GM12878 (cell line): ENCODE data around the gene SSBP4.

Source experiments
- CHD4 ChIP-seq: fragments of 200-600 bp; sonication (generic); IDR thresholded peaks from 2 replicates; pipeline ENCODE4 v1.6.1; 2016; ENCODE audit warnings: mild to moderate bottlenecking
- FOXM1 ChIP-seq: IDR thresholded peaks from 2 replicates; pipeline ENCODE4 v1.6.1; 2012; ENCODE audit warnings: low read depth, mild to moderate bottlenecking, inconsistent platforms, low read length, moderate library complexity
- HDAC2 ChIP-seq: fragments of 200-600 bp; sonication (generic); IDR thresholded peaks from 2 replicates; pipeline ENCODE4 v1.6.1; 2017
- JUNB ChIP-seq: IDR thresholded peaks from 2 replicates; pipeline ENCODE4 v1.6.1; 2016; ENCODE audit warnings: antibody characterized with exemption, mild to moderate bottlenecking
- POLR2A ChIP-seq: IDR thresholded peaks from 2 replicates; pipeline ENCODE4 v1.6.1; 2011; ENCODE audit warnings: low read depth, mild to moderate bottlenecking, low read length
- RAD21 ChIP-seq: IDR thresholded peaks from 2 replicates; pipeline ENCODE4 v1.6.1; 2011; ENCODE audit warnings: mild to moderate bottlenecking, low read depth, low read length, moderate library complexity; ENCODE audit not compliant: insufficient read depth
- SMAD1 ChIP-seq: fragments of 450-650 bp; IDR thresholded peaks from 2 replicates; pipeline ENCODE4 v1.6.1; 2018; ENCODE audit warnings: mild to moderate bottlenecking, low read depth; ENCODE audit not compliant: partially characterized antibody
- SMAD5 ChIP-seq: IDR thresholded peaks from 2 replicates; pipeline ENCODE4 v1.6.1; 2016; ENCODE audit warnings: antibody characterized with exemption, low read depth
- SREBF2 ChIP-seq: IDR thresholded peaks from 2 replicates; pipeline ENCODE4 v1.6.1; 2012; ENCODE audit warnings: mild to moderate bottlenecking, low read length
- TAF1 ChIP-seq: IDR thresholded peaks from 2 replicates; pipeline ENCODE4 v1.6.1; 2011; ENCODE audit warnings: mild to moderate bottlenecking, low read depth, low read length, borderline replicate concordance
- ZNF274 ChIP-seq: IDR thresholded peaks from one replicate; pipeline ENCODE4 v1.8.0; 2011; ENCODE audit not compliant: insufficient read length, insufficient read depth
- ZZZ3 ChIP-seq: IDR thresholded peaks from 2 replicates; pipeline ENCODE4 v1.6.1; 2011; ENCODE audit warnings: low read depth; ENCODE audit not compliant: control insufficient read depth, insufficient read length
- TF ChIP-seq, protein P1 (sequence below), 3 experiments: IDR thresholded peaks in 2 of 3; conservative IDR thresholded peaks in 1 of 3; 2 replicates each; pipeline ENCODE4 v1.5.1; 2011; ENCODE audit warnings: low read depth in 3 of 3, low read length in 3 of 3, mild to moderate bottlenecking in 3 of 3, control low read depth in 2 of 3, moderate library complexity in 2 of 3, inconsistent platforms in 1 of 3, mixed read lengths in 1 of 3; ENCODE audit not compliant: control insufficient read depth in 2 of 3, insufficient read depth in 1 of 3; ENCODE audit errors: extremely low read depth in 1 of 3
- TF ChIP-seq, protein P2 (sequence below): IDR thresholded peaks from 2 replicates; pipeline ENCODE4 v1.6.1; 2012; ENCODE audit warnings: improper control_type of control experiment, low read depth, low read length; ENCODE audit not compliant: insufficient replicate concordance

DNA sequence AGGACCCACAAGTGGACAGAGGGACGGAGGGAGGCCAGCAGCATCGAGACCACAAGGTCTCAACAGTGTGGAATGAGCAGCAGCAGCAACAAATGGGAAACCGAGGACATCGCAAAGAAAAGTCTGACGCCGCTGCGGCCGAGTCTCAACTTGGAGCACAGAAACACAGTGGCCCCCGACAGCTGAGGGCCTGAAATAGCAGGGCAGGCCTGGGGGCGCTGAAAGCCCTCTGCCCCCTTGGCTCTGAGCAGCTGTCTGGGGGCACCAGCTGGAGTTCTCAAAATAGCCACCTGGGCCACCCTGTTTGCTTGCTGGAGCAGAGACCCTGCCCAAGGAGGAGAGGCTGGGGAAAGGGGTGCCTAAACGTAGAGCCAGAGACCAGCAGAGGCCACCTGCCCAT, 24.6 kb downstream of the SSBP4 start:
- no peak for TF ChIP-seq SMAD1
- TF ChIP-seq, protein P1, sequence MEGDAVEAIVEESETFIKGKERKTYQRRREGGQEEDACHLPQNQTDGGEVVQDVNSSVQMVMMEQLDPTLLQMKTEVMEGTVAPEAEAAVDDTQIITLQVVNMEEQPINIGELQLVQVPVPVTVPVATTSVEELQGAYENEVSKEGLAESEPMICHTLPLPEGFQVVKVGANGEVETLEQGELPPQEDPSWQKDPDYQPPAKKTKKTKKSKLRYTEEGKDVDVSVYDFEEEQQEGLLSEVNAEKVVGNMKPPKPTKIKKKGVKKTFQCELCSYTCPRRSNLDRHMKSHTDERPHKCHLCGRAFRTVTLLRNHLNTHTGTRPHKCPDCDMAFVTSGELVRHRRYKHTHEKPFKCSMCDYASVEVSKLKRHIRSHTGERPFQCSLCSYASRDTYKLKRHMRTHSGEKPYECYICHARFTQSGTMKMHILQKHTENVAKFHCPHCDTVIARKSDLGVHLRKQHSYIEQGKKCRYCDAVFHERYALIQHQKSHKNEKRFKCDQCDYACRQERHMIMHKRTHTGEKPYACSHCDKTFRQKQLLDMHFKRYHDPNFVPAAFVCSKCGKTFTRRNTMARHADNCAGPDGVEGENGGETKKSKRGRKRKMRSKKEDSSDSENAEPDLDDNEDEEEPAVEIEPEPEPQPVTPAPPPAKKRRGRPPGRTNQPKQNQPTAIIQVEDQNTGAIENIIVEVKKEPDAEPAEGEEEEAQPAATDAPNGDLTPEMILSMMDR (IDR thresholded peaks at IDR 0.05 in 2 of 3, conservative IDR thresholded peaks at IDR 0.05 in 1 of 3; ENCODE audit: control insufficient read depth in 2 of 3, extremely low read depth in 1 of 3, insufficient read depth in 1 of 3, low read depth in 3 of 3, low read length in 3 of 3): no peak
- no peak for TF ChIP-seq ZNF274
- peak; percentile 21; the same call in 1 of the 2 replicates for TF ChIP-seq POLR2A
- no peak for TF ChIP-seq HDAC2
- no peak for TF ChIP-seq JUNB
- no peak for TF ChIP-seq SMAD5
- TF ChIP-seq FOXM1: no peak
- TF ChIP-seq RAD21: no peak
- TF ChIP-seq TAF1: no peak
- TF ChIP-seq CHD4: no peak
- TF ChIP-seq ZZZ3: no peak
- TF ChIP-seq SREBF2: no peak
- TF ChIP-seq, protein P2, sequence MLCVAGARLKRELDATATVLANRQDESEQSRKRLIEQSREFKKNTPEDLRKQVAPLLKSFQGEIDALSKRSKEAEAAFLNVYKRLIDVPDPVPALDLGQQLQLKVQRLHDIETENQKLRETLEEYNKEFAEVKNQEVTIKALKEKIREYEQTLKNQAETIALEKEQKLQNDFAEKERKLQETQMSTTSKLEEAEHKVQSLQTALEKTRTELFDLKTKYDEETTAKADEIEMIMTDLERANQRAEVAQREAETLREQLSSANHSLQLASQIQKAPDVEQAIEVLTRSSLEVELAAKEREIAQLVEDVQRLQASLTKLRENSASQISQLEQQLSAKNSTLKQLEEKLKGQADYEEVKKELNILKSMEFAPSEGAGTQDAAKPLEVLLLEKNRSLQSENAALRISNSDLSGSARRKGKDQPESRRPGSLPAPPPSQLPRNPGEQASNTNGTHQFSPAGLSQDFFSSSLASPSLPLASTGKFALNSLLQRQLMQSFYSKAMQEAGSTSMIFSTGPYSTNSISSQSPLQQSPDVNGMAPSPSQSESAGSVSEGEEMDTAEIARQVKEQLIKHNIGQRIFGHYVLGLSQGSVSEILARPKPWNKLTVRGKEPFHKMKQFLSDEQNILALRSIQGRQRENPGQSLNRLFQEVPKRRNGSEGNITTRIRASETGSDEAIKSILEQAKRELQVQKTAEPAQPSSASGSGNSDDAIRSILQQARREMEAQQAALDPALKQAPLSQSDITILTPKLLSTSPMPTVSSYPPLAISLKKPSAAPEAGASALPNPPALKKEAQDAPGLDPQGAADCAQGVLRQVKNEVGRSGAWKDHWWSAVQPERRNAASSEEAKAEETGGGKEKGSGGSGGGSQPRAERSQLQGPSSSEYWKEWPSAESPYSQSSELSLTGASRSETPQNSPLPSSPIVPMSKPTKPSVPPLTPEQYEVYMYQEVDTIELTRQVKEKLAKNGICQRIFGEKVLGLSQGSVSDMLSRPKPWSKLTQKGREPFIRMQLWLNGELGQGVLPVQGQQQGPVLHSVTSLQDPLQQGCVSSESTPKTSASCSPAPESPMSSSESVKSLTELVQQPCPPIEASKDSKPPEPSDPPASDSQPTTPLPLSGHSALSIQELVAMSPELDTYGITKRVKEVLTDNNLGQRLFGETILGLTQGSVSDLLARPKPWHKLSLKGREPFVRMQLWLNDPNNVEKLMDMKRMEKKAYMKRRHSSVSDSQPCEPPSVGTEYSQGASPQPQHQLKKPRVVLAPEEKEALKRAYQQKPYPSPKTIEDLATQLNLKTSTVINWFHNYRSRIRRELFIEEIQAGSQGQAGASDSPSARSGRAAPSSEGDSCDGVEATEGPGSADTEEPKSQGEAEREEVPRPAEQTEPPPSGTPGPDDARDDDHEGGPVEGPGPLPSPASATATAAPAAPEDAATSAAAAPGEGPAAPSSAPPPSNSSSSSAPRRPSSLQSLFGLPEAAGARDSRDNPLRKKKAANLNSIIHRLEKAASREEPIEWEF: no peak
